WTC11 (cell line): ENCODE measurements around the gene RGS18. TPM values are rescaled to one million over a fixed set of nuclear protein-coding genes. Genes with fewer than 3 reads are reported as not detected.

Source experiments
- ATAC-seq: fragments of 200-7000 bp; cut with Tn5 transposase; 2 replicates; pipeline ENCODE4 v1.10.0; 2021; ENCODE audit warnings: mild to moderate bottlenecking, moderate library complexity
- Bru-seq: library from RNA; stranded (reverse); fragments of 400-500 nt; gene quantifications from one replicate; lab custom pipeline; 2021; lab: Mats Ljungman, UMichigan
- CTCF ChIA-PET: fragments of 300-600 bp; sonication (Branson Sonifier 250); formaldehyde crosslinking; loops from one replicate; lab custom pipeline; 2021; ENCODE audit warnings: antibody characterized with exemption; lab: Charles Lee
- POLR2A ChIA-PET: fragments of 350-600 bp; sonication (Branson Sonifier 250); formaldehyde crosslinking; loops from one replicate; lab custom pipeline; 2021; ENCODE audit warnings: antibody characterized with exemption; lab: Charles Lee
- DNase-seq: peaks from one replicate; pipeline ENCODE4 v3.0.0; 2021; ENCODE audit warnings: low spot score
- H3K27ac Mint-ChIP-seq: 2 replicates; pipeline ENCODE4 v1.8.0; 2021; ENCODE audit warnings: mixed read lengths
- H3K27me3 Mint-ChIP-seq: 2 replicates; pipeline ENCODE4 v1.8.0; 2021; ENCODE audit warnings: low read depth, mild to moderate bottlenecking, moderate library complexity, mixed read lengths
- H3K36me3 Mint-ChIP-seq: 2 replicates; pipeline ENCODE4 v1.8.0; 2021; ENCODE audit warnings: mixed read lengths
- H3K4me1 Mint-ChIP-seq: 2 replicates; pipeline ENCODE4 v1.8.0; 2022; ENCODE audit warnings: mixed read lengths
- H3K4me3 Mint-ChIP-seq: 2 replicates; pipeline ENCODE4 v1.8.0; 2021; ENCODE audit warnings: mild to moderate bottlenecking, moderate library complexity, mixed read lengths
- H3K9me3 Mint-ChIP-seq: 2 replicates; pipeline ENCODE4 v1.8.0; 2021; ENCODE audit warnings: mixed read lengths
- ATF3 ChIP-seq: sonication (generic); formaldehyde crosslinking; conservative IDR thresholded peaks from 2 replicates; pipeline ENCODE4 v1.8.1; 2022; ENCODE audit warnings: mild to moderate bottlenecking, missing genetic modification reagents
- CREB1 ChIP-seq: sonication (generic); formaldehyde crosslinking; IDR thresholded peaks from 2 replicates; pipeline ENCODE4 v1.8.0; 2023; ENCODE audit warnings: mild to moderate bottlenecking, missing genetic modification reagents
- E2F4 ChIP-seq: sonication (generic); formaldehyde crosslinking; IDR thresholded peaks from 2 replicates; pipeline ENCODE4 v1.8.1; 2022; ENCODE audit warnings: low read depth, mild to moderate bottlenecking, moderate library complexity, missing genetic modification reagents, borderline replicate concordance
- ESRRA ChIP-seq: sonication (generic); formaldehyde crosslinking; IDR thresholded peaks from 2 replicates; pipeline ENCODE4 v1.8.1; 2022; ENCODE audit warnings: mild to moderate bottlenecking, missing genetic modification reagents, borderline replicate concordance
- FOXP1 ChIP-seq: sonication (generic); formaldehyde crosslinking; IDR thresholded peaks from 2 replicates; pipeline ENCODE4 v1.8.0; 2022; ENCODE audit warnings: missing genetic modification reagents, mild to moderate bottlenecking, moderate library complexity, borderline replicate concordance
- HMGXB4 ChIP-seq: sonication (generic); formaldehyde crosslinking; IDR thresholded peaks from 2 replicates; pipeline ENCODE4 v1.8.1; 2023; ENCODE audit warnings: mild to moderate bottlenecking, moderate library complexity, missing genetic modification reagents
- JAZF1 ChIP-seq: fragments of 250-450 bp; sonication (Bioruptor Pico); IDR thresholded peaks from 2 replicates; pipeline ENCODE4 v1.9.0; 2021; ENCODE audit warnings: moderate library complexity, mild to moderate bottlenecking, inconsistent platforms
- JUN ChIP-seq: sonication (generic); formaldehyde crosslinking; IDR thresholded peaks from 2 replicates; pipeline ENCODE4 v1.8.0; 2023; ENCODE audit warnings: mild to moderate bottlenecking, missing genetic modification reagents
- KAT7 ChIP-seq: sonication (generic); formaldehyde crosslinking; IDR thresholded peaks from 2 replicates; pipeline ENCODE4 v1.8.1; 2023; ENCODE audit warnings: missing genetic modification reagents, mild to moderate bottlenecking, borderline replicate concordance
- MYBL2 ChIP-seq: sonication (generic); formaldehyde crosslinking; IDR thresholded peaks from 2 replicates; pipeline ENCODE4 v1.8.1; 2023; ENCODE audit warnings: mild to moderate bottlenecking, moderate library complexity, missing genetic modification reagents
- PRRX2 ChIP-seq: fragments of 250-450 bp; sonication (Bioruptor Pico); IDR thresholded peaks from 2 replicates; pipeline ENCODE4 v1.8.0; 2021; ENCODE audit warnings: mild to moderate bottlenecking
- SP1 ChIP-seq: sonication (generic); formaldehyde crosslinking; conservative IDR thresholded peaks from 2 replicates; pipeline ENCODE4 v1.8.1; 2022; ENCODE audit warnings: missing genetic modification reagents
- TEAD1 ChIP-seq: sonication (generic); formaldehyde crosslinking; IDR thresholded peaks from 2 replicates; pipeline ENCODE4 v1.8.0; 2022; ENCODE audit warnings: mild to moderate bottlenecking, missing genetic modification reagents
- TP53 ChIP-seq: sonication (generic); formaldehyde crosslinking; IDR thresholded peaks from 2 replicates; pipeline ENCODE4 v1.8.1; 2023; ENCODE audit warnings: mild to moderate bottlenecking, missing genetic modification reagents
- ZBTB43 ChIP-seq: sonication (generic); formaldehyde crosslinking; IDR thresholded peaks from 2 replicates; pipeline ENCODE4 v1.8.1; 2023; ENCODE audit warnings: mild to moderate bottlenecking, missing genetic modification reagents
- ZMAT4 ChIP-seq: fragments of 250-450 bp; sonication (Bioruptor Pico); IDR thresholded peaks from 2 replicates; pipeline ENCODE4 v1.9.0; 2021; ENCODE audit warnings: mild to moderate bottlenecking
- ZNF219 ChIP-seq: sonication (generic); formaldehyde crosslinking; IDR thresholded peaks from 2 replicates; pipeline ENCODE4 v1.8.0; 2023; ENCODE audit warnings: missing genetic modification reagents, mild to moderate bottlenecking, borderline replicate concordance
- ZNF232 ChIP-seq: sonication (generic); formaldehyde crosslinking; IDR thresholded peaks from 2 replicates; pipeline ENCODE4 v1.8.0; 2022; ENCODE audit warnings: mild to moderate bottlenecking, missing genetic modification reagents
- ZNF281 ChIP-seq: sonication (generic); formaldehyde crosslinking; IDR thresholded peaks from 2 replicates; pipeline ENCODE4 v1.8.0; 2023; ENCODE audit warnings: mild to moderate bottlenecking, missing genetic modification reagents
- ZNF396 ChIP-seq: fragments of 250-450 bp; sonication (Bioruptor Pico); IDR thresholded peaks from 2 replicates; pipeline ENCODE4 v1.8.0; 2021; ENCODE audit warnings: mild to moderate bottlenecking, moderate library complexity, borderline replicate concordance
- ZNF671 ChIP-seq: fragments of 250-450 bp; sonication (Bioruptor Pico); IDR thresholded peaks from 2 replicates; pipeline ENCODE4 v1.8.0; 2021; ENCODE audit warnings: mild to moderate bottlenecking
- long read RNA-seq, 3 experiments: library from RNA in 1 of 3; library from capped mRNA in 1 of 3; library from polyadenylated mRNA in 1 of 3; unstranded in 2 of 3; stranded (forward) in 1 of 3; transcript quantifications; one replicate each; pipeline ENCODE4 v2.0.0, GENCODE V29; 2021
- total RNA-seq: library from RNA; stranded (reverse); gene quantifications from 3 replicates; pipeline ENCODE4 v1.2.3, GENCODE V29; 2021

Gene RGS18
- total RNA-seq = not detected in 3 replicates
- not detected for Bru-seq, nascent RNA
- long read RNA-seq, experiment 1 = 0 reads
- long read RNA-seq, experiment 2 = 0 reads
- long read RNA-seq, experiment 3 = 0 reads

- Mint-ChIP-seq H3K36me3 (no peaks in the 10 kb centered on the region), H3K4me1 (no peaks in the 10 kb centered on the region), H3K4me3 (no peak within 1 kb of the TSS), H3K27ac (no peak within 1 kb of the TSS), H3K9me3 (0 out of 2 replicates have a peak, but pooled peaks cover 4% of the 10 kb centered on the region), H3K27me3 (no peaks in the 10 kb centered on the region)
- ChIA-PET CTCF (no interaction called here), POLR2A (no interaction called here)
- DNase-seq (no peak), ATAC-seq (no peak)
- TF ChIP-seq ZNF396 (CRISPR knock-in tag) (no peak), TEAD1 (no peak), JAZF1 (CRISPR knock-in tag) (no peak), ZMAT4 (no peak), KAT7 (no peak), ZBTB43 (CRISPR knock-in tag) (no peak), MYBL2 (CRISPR knock-in tag) (no peak), HMGXB4 (CRISPR knock-in tag) (no peak), FOXP1 (no peak), ATF3 (CRISPR knock-in tag) (no peak), ZNF232 (CRISPR knock-in tag) (no peak), ZNF671 (CRISPR knock-in tag) (no peak)
Observed at GRCh38 chr1:192158181-192158580, at the start of gene RGS18. TSS of gene RGS18 (plus strand) at chr1:192158462. CDS start at chr1:192158638, 176 bp downstream.

- H3K36me3 Mint-ChIP-seq = no peaks in the 10 kb centered on the region
Observed at GRCh38 chr1:192109576-192109975, 48.7 kb upstream of the RGS18 start.

More at GRCh38 chr1:192109576-192109975, 48.7 kb upstream of the RGS18 start:
- peaks cover 10% of the 10 kb centered on the region for H3K4me1 Mint-ChIP-seq
- DNase-seq (no peak), ATAC-seq (no peak)
- no peak overlapping the region for H3K4me3 Mint-ChIP-seq
- TF ChIP-seq ZNF281 (CRISPR knock-in tag) (no peak), ESRRA (CRISPR knock-in tag) (no peak), PRRX2 (no peak), HMGXB4 (CRISPR knock-in tag) (no peak), SP1 (CRISPR knock-in tag) (no peak), KAT7 (no peak), JUN (no peak), ZNF219 (CRISPR knock-in tag) (no peak), E2F4 (no peak), CREB1 (CRISPR knock-in tag) (no peak), TP53 (CRISPR knock-in tag) (no peak)
- no peaks in the 10 kb centered on the region; the same call in 1 of the 2 replicates for H3K9me3 Mint-ChIP-seq
- no peak overlapping the region for H3K27ac Mint-ChIP-seq
- POLR2A ChIA-PET = no interaction called here
- H3K27me3 Mint-ChIP-seq = no peaks in the 10 kb centered on the region
- CTCF ChIA-PET = no interaction called here
